Activated naive CD8-positive, alpha-beta T cell treated with anti-CD3 and anti-CD28 coated beads, Interleukin-2, amount 50 U/mL, for 16 hours (primary cell): ENCODE measurements around the gene OIT3.

Source experiments
- DNase-seq: peaks from one replicate; pipeline ENCODE4 v3.0.0-alpha.2; 2020; ENCODE audit warnings: low read depth, low spot score

OIT3 gene

DNA sequence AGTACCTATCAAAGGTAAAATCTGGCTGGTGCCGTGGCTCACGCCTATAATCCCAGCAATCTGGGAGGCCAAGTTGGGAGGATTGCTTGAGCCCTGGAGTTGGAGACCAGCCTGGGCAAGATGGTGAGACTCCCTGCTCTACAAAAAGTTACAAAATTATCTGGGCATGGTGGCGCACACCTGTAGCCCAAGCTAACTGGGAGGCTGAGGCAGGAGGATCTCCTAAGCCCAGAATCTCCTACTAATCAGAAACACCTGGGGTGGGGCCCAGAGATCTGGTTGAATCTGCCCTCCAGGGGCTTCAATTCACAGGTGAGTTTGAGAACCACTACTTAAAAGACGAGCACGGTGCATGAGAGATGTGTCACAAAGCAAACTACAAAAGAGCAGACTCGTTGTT lies 58.6 kb downstream of the OIT3 start:
- no peak for DNase-seq

DNA sequence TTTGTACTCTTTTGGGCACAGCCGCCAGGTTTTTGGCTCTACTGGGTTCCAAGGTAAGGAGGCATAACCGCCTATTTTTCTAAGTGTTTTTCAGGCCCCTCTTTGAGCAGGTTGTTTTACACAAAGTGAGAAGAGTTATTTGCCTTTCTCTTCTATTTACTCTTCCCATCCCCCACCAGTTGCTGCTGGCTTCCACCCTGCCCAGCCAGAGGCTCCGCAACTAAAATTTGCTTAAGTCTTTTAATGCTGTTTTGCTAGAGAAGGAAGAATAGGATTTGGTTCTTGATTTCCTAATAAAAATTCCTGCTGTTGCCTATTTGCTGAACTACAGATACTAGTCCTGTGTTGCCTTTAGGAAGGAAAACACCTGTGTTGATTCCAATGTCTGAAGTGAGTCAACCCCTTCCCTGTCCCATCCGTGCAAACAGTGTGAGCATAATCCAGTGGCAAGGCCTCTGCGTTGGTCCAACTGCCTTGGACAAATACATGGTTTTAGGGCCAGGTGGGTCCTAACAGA lies 59.2 kb downstream of the OIT3 start:
- DNase-seq, result no peak

DNA sequence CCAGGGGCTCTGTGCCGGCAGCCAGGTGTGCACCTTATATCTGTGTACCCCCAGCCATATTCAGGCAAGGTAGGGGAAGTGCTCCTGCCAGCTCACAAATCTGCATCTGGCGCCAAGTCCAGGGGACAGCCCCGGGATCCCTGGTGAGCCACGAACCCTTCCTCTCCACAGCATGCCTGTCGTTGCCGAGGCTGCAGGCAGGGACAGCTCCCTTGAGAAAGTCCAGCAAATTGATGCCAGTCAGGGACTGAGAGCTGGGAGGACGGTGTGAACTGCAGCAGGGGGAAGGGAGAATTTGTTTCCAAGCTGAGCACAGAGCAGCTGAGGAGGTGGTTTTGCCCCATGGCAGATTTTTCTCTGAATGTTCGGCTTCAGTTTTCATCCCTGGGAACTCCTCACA lies 60.1 kb downstream of the OIT3 start:
- no peak for DNase-seq

DNA sequence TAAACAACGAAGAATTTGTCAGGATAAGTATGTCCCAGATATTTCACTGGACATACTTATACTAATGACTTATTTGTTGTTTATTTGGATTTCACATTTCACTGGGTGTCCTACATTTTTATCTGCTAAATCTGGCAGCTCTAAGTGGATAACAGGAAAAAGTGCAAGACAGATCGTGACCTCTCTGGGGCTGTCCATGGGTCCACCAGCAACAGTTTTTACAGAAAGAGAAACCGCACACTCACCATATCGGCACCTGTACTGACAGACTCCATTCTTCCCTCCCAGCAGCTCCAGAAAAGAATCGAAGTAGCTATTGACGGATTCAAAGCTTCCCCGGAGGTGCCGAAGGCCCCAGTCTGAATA lies 60.7 kb downstream of the OIT3 start:
- DNase-seq, result no peak

- no peak for DNase-seq
These were observed 61.3 kb downstream of the OIT3 start, which contains the start of gene PLA2G12B for GRCh38 chr10:72954596-72955554. Gene PLA2G12B, minus strand, starts transcription at chr10:72954806. Its CDS starts 121 bp downstream, at chr10:72954685.

DNA sequence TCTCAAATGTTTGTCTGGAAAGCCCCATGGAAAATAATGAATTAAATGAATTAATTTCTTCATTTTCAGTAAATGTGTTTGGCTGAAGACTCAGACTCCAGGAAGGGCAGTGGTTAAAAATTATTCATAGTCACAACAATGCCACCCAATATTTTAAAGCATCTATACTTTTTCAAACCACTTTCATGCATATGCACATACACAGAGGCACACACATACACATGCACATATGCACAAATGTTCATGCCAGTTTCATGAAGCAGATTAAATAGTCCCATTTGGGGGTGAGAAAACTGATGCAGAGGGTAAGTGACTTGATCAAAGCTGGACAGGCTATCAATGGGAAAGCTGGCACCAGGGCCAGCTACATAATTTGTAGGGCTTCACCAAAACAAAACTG lies 62.5 kb downstream of the OIT3 start:
- DNase-seq, result no peak

- DNase-seq, result no peak
These were observed 83.3 kb downstream of the OIT3 start for GRCh38 chr10:72976886-72977285.

- DNase-seq, result no peak
These were observed 86.2 kb downstream of the OIT3 start for GRCh38 chr10:72979709-72980108.

GRCh38 chr10:72980348-72980747 lies 86.8 kb downstream of the OIT3 start:
- no peak for DNase-seq

DNA sequence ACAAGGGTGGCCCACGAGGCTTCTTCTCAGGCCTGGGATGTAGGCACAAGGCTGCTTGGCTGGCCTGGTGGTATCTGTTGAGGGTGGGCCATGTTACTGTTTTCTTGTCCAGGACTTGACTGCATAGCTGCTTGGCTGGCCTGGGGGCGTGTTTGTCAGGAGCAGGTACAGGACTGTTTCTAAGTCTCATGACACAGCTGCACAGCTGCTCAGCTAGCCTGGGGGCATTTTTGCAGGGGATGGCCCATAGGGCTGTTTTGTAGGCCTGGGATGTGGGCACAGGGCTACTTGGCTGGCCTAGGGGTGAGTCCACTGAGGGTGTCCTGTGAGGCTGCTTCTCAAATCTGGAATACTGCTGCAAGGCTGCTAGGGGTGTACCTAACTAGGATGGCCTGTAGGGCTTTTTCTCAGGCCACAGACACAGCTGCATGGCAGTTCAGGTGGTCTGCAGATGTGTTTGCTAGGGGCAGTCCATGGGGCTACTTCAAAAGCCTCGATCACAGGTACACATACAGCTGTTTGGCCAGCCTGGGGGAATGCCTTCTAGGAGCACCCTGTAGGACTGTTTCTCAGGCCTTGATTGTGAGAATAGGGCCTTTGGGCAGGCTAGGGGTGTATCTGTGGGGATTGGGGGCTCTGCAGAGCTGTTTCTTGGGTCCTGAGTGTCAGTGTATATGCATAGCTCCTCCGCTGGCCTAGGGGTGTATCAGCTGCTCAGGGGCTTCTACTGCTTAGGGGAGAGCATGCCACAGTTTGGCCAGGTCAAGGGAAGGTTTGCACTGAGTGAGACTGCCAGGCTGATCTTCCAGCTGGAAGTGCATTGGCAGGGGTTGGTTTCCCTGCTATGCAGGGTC lies 87.7 kb downstream of the OIT3 start:
- no peak for DNase-seq

DNA sequence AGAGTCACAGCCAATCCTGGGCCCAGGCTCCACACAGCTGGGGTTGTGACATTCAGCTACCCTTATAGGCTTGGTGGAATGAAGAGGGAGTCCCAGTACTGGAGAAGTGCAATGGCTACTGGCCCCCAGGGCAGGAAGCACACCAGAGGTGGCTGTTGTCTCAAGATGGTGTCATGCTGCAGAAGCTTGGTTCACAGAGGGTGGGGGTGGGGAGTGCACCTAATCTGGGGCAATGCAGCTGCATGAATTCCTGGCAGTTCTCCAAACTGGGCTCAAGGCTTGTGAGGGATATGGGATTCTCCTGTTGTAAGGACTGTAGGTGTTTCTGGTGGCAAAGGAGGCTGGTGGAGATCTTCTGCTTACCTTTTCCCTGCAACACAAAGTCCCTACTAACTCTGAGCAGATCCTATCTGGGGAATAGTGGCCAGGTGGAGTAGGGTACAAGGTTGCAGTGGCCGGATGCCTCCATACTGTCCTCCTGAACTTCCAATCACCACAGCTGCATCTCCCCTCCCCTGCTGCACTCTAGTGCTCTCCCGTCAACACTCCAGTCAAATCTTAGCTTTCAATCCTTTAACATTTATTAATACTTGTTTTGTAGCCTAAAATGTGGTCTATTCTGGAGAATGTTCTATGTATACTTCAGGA lies 88.5 kb downstream of the OIT3 start:
- no peak for DNase-seq
